CD4-positive, alpha-beta T cell treated with Interleukin-1 beta for 1 hour (primary cell): ENCODE measurements around the gene TADA2A.
A peak's percentile ranks its signal among the peaks of the same experiment; 100 is the strongest.
"Not testable (repeated sequence)": the region's sequence is repeated elsewhere in the genome, so short reads cannot be mapped to it uniquely, and the experiment has no call there.

ENCODE experiments used
- DNase-seq, 2 donors: peaks; one replicate each; pipeline ENCODE4 v3.0.0-alpha.2; 2020 to 2022

Gene TADA2A

GRCh38 chr17:37494971-37495370 lies 88.3 kb downstream of the TADA2A start:
- DNase-seq = no peak

GRCh38 chr17:37500378-37500777 lies 93.7 kb downstream of the TADA2A start:
- no peak for DNase-seq

GRCh38 chr17:37502009-37502936 lies 95.6 kb downstream of the TADA2A start:
- no peak for DNase-seq

DNA sequence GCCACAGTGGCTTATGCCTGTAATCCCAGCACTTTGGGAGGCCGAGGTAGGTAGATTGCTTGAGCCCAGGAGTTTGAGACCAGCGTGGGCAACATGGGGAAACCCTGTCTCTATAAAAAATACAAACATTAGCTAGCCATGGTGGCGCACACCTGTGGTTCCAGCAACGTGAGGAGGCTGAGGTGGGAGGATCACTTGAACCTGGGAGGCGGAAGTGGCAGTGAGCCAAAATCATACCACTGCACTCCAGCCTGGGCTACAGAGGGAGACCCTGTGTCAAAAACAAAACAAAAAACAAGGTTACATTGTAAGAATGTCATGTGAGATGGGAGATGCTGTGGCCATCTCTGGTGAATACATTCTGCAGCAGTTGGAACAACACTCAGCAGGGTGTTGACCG lies 96.5 kb downstream of the TADA2A start:
- DNase-seq = no peak

- DNase-seq = no peak
These were observed 98.6 kb downstream of the TADA2A start for GRCh38 chr17:37505333-37505732.

DNA sequence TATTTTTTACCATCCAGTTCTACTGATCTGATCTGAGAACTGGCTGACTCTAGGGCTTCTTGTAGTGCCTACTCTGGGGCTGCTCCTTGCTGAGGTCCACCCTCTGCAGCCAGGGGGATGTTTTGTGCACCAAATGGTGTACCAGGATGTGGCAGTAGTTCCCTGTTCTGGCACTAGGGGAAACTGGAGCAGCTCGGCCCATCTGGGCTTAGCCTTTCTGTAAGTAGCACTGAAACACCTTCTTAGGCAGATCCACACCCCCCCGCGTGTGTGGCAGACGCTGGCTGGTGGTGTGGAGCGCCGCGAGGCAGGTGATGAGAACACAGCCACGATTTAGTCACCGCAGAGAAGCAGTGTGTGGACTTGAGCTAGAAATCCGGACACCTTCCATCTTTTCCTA lies 100.0 kb downstream of the TADA2A start:
- no peak for DNase-seq

DNA sequence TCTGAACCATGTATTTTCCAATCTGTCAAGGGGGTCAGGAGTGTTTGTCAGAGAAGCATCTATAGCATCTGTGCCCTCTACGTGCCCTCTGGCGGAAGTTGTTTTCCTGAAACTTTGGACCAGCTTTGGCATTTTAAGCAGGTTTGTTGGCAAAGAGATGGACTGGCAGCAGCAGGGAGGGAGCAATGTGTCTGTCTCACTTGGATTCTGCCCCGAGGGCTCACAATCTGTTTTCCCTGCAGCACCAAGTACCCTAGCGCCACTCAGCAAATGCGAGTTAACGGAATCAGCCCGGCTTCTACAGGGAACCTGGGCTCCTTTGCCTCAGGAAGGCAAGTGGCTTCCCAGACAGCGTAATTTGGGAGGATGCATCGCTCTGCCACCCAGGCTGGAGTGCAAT lies 100.4 kb downstream of the TADA2A start:
- DNase-seq = no peak

- no peak for DNase-seq
These were observed 103.4 kb downstream of the TADA2A start for GRCh38 chr17:37510056-37510455.

- DNase-seq = not testable (repeated sequence)
These were observed 105.0 kb downstream of the TADA2A start for GRCh38 chr17:37511642-37512041.

DNA sequence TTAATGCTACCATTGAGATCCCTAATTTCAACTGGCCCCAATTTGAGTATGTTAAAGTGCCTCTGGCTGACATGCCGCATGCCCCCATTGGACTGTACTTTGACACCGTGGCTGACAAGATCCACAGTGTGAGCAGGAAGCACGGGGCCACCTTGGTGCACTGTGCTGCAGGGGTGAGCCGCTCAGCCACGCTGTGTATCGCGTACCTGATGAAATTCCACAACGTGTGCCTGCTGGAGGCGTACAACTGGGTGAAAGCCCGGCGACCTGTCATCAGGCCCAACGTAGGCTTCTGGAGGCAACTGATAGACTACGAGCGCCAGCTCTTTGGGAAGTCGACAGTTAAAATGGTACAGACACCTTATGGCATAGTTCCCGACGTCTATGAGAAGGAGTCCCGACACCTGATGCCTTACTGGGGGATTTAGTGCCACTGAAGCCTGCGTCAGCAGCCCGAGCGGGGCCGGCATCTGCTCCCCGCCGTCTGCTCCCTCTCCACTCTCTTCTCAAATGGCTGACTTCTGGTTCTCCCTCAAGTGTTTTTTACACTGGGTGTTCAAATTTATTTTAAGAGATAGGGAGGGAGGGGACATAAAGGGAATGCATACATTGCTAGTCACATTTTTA lies 105.9 kb downstream of the TADA2A start:
- no peak for DNase-seq

DNA sequence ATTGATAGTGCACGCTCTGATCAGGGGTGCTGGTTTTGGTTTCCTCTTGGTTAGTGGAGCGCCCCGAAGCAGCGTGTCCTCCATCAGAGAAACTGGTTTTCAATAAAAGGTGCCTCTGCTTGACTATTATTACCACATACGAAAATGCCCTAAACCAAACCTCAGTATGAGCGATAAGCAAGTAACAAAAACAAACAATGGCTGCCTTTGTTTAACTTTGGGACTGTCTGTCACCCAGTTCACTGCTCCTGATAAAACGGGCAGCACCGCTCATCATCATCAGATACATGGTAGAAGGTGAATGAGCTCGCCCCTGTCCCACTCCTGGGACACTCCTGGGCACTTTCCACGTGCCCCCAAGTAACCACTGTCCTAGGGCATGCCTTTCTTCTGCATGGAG lies 107.0 kb downstream of the TADA2A start:
- no peak for DNase-seq

DNA sequence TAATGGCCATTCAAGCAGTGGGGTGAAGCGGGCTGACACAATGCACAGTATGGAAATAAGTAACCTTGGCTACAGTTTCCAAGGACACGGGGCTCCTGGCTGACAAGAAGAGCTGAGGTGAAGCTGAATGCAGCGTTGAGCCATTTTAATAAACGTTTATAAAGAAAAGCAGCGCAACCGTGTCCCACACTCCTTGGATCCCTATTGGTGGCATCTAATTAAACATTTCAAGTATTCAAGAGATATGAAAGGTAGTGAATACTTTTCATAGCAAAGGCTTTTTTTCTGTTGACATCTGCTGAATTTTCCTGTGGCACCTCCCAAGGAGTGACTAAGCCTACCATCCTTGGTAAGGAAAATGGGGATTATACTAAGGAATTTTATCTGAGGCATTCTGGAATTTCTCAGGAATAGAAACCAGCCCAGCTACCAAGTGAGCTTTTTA lies 109.5 kb downstream of the TADA2A start:
- DNase-seq = no peak

GRCh38 chr17:37517881-37518280 lies 111.2 kb downstream of the TADA2A start:
- DNase-seq = no peak

GRCh38 chr17:37518826-37519225 lies 112.1 kb downstream of the TADA2A start:
- DNase-seq = no peak

DNA sequence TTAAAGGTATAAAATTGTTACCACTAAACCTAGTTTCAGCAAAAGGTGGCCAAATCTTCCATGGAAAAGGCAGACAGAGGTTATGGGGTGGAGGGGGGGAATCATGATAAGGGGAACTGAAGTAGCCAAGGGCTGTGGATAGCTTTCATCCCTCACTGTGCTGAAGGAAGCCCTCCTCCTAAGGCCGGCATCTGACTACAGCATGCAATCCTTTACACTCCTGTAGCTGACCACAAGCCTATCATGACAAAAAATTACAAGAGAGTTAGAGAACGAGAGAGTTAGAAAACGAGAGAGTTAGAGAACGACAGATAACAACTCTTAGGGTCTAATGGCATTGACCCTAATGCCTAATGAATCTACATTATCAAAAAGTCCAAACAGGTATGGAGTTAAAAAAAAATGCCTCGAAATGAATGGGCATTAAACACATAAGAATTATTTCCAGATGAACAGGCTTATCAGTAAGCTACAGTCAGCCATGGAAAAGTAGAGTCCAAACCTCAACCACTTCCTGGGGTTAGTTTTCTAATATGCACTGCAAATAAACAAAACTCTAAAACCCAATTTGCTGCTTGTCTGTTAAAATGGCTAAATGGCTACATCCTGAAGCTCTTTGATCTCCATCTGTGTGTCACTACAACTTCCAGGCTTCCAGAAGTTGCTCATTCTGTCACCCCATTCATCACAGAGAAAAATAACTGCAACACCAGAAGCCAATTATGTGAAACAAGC lies 112.7 kb downstream of the TADA2A start:
- DNase-seq = no peak

- no peak for DNase-seq
These were observed 113.5 kb downstream of the TADA2A start for GRCh38 chr17:37520174-37520573.

DNA sequence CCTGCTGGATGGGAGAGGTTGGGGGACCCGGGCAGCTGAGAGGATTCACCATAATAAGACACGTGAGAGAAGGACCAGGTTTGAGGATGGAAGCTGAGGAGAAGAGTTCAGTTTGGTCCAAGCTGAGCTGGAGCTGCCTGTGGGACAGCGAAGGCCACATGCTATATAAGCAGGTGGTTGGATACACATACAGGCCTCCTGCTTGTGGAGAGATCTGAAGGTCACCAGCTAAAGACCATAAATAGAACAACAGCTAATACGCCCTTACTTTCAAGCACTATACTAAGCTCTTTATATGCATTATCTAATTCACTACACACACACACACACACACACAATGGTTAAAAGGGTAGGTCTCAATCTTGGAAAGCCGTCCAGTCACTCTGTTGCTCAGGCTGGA lies 115.1 kb downstream of the TADA2A start:
- DNase-seq = no peak

GRCh38 chr17:37523715-37524219 lies 117.1 kb downstream of the TADA2A start:
- no peak for DNase-seq

GRCh38 chr17:37527249-37527851 lies 120.7 kb downstream of the TADA2A start:
- DNase-seq = peak in 1 of 2 donors; percentile 57
